Adipose tissue (tissue), 3 donors: ENCODE measurements around the gene WRAP73. TPM values are rescaled to one million over a fixed set of nuclear protein-coding genes. Genes with fewer than 3 reads are reported as not detected.

Source experiments
- H3K27ac ChIP-seq: one replicate; pipeline ENCODE4 v1.5.1; 2013; ENCODE audit warnings: low read depth, low read length
- WGBS, 3 donors: extraction: QIAGEN DNeasy Blood & Tissue Kit; methylation state at CpG; one replicate each; pipeline ENCODE4 v1.1.7; 2013; 5-methylcytosine and 5-hydroxymethylcytosine counted together
- polyA plus RNA-seq, 3 donors: library from polyadenylated mRNA; stranded (reverse); fragments of 200-250 nt; gene quantifications; one replicate each; pipeline ENCODE4 v1.2.3, GENCODE V29; 2013
- donor health status: healthy with polysubstance abuse.
- donor health status: Bipolar disorder and iron deficiency.
- donor health status: healthy.

The WRAP73 gene
- polyA plus RNA-seq, 3 donors: 12.0 to 17.5 (median 17.4) TPM

GRCh38 chr1:3685222-3685621 lies 35.3 kb upstream of the WRAP73 start:
- no peak overlapping the region for H3K27ac ChIP-seq
- WGBS, 3 donors: 84 to 92% (median 87%) methylated on average over 14 of the region's 14 CpGs

- H3K27ac ChIP-seq: no peak overlapping the region
- WGBS, 3 donors: 21 to 36% (median 26%) methylated on average over 26 of the region's 26 CpGs
Observed at GRCh38 chr1:3683992-3684391, 34.1 kb upstream of the WRAP73 start.

- no peak overlapping the region for H3K27ac ChIP-seq
- 91 to 100% (median 100%) methylated on average over 1 of the region's 1 CpG for WGBS, 3 donors
Observed at GRCh38 chr1:3683197-3683596, 33.3 kb upstream of the WRAP73 start.

DNA sequence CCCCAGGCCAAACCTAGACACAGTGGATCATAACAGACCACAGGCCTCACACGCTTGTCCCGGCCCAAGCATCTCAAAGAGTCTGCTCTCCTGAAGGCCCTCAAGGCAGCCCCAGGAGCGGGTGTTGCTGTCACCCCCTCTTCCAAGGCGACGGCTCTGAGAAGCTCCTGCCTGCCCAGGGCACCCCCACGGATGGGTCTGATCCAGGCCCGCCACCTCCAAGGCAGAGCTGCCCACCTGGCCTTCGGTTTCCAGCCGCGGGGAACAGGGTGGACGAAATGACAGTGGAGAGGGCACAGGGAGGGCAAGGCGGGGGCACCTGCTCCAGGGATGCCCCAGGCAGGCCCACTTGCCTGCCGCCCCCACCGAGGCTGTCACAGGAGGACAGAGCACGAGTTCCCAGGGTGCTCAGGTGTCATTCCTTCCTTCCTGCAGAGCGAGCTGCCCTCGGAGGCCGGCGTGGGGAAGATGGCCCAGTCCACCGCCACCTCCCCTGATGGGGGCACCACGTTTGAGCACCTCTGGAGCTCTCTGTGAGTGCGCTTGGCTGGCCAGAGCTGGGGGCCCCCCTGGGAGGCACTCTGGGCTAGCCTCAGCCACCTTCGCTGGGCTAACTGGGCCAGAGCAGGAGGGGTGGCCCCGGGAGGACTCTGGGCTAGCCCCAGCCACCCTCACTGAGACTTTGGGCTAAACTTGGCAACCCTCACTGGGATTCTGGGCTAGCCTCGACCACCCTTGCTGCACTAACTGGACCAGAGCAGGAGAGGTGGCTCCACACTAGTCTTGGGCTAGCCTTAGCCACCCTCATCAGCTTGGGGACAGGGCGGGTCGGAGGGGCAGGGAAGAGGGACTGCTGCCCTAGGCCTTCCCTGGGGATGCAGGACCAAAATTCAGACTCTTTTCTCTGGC lies 32.2 kb upstream of the WRAP73 start:
- H3K27ac ChIP-seq: no peak overlapping the region
- WGBS, 3 donors: 91 to 93% (median 93%) methylated on average over 27 of the region's 27 CpGs

- 90 to 96% (median 92%) methylated on average over 19 of the region's 19 CpGs for WGBS, 3 donors
- no peak overlapping the region for H3K27ac ChIP-seq
Observed at GRCh38 chr1:3681231-3681897, 31.5 kb upstream of the WRAP73 start.

DNA sequence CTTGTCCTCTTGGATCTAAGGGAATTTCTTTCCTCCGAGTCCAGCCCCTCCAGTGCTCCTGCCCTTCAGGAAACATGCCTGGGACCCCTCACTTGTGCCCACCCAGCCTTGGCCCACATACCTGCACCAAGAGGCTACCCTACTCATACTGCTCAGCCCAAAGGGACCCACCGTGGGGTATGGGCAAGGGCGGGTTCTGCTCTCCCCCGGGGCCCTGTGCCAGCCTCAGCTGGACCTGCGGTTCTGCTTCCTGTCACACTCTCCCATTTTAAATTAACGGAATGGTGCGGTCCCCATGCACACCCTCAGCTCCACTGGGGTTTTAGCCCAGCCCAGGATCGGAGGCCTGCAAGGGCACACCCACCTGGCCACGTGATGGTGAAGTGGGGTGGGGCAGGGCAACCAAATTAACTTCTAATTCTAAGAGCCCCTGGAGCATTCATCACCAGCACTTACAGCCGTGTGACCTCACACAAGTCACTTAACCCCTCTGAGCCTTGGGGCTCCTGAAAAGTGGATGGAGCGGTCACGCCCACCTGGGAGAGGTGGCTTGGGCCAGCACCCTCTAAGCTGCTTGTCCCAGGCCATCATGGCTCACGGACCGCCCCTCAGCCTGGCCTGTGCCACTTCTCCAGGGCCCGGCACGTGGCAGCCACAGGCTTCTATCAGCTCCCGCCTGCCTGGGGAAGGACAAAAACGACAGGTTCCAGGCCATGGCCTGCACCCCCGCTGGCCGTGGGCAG lies 30.8 kb upstream of the WRAP73 start:
- H3K27ac ChIP-seq: no peak overlapping the region
- 74 to 80% (median 76%) methylated on average over 20 of the region's 20 CpGs for WGBS, 3 donors

DNA sequence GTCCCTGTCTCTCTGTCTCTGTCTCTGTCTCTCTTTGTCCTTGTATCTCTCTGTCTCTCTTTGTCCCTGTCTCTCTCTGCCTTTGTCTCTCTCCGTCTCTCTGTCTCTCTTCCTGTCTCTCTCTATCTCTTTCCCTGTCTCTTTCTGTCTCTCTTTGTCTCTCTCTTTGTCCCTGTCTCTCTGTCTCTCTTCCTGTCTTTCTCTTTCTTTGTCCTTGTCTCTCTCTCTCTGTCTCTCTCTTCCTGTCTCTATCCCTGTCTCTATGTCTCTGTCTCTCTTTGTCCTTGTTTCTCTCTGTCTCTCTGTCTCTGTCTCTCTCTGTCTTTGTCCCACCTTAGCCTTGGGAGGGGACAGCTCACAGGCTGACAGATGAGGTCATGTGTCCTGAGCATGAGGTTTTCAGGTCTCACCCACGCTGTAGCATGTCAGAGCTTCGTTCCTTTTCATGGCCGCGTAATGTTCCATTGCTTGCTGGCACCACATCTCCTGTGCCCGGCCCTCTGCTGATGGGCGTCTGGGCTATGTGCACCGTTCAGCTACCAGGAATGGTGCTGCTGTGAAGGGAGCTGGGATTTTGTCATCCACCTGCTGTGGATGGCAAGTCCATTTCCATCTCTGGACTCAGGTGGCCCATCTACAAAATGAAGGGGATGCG lies 30.0 kb upstream of the WRAP73 start:
- WGBS, 3 donors: 93 to 98% (median 97%) methylated on average over 9 of the region's 9 CpGs

GRCh38 chr1:3679098-3679555 lies 29.2 kb upstream of the WRAP73 start:
- H3K27ac ChIP-seq: no peak overlapping the region
- WGBS, 3 donors: 41 to 86% (median 63%) methylated on average over 13 to 17 of the region's 18 CpGs

More for the DNA sequence above, 30.0 kb upstream of the WRAP73 start:
- H3K27ac ChIP-seq: no peak overlapping the region

DNA sequence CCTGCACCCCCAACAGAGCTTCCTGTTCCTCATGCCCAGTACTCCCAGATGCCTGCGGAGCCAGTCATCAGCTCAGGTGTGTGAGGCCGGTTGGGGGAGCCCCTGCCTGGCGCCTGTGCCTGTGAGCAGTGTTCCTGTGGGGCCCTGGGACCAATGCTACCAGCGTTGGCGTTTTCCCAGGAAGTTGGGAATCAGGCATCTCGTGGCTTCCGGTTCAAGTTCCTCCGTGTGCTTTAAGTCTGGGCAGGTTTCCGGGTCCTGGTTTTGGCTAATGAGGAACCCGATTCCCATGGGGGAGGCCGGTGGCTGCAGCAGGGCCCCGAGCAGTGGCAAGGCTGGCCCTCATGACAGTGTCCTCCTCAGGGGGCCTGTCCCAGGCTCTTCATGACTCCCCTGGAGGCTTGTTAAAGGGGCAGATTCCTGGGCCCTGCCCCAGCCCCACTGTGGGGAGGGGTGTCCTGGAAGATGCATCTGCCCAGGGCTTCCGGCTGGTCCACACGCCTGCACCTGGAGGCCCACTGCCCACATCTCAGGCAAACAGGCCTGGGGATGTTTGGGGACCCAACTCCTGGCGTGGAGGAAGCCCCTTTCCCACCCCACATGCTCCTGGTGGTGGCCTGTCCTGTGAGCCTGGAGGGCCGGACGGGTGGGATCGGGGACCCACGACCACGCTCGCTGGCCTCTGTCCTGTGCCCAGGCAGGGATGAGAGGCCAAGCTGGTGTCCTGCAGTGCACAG lies 28.6 kb upstream of the WRAP73 start:
- H3K27ac ChIP-seq: no peak overlapping the region
- WGBS, 3 donors: 48 to 80% (median 53%) methylated on average over 21 of the region's 21 CpGs

GRCh38 chr1:3677484-3677883 lies 27.6 kb upstream of the WRAP73 start:
- H3K27ac ChIP-seq: no peak overlapping the region
- WGBS, 3 donors: 37 to 86% (median 46%) methylated on average over 5 of the region's 5 CpGs

DNA sequence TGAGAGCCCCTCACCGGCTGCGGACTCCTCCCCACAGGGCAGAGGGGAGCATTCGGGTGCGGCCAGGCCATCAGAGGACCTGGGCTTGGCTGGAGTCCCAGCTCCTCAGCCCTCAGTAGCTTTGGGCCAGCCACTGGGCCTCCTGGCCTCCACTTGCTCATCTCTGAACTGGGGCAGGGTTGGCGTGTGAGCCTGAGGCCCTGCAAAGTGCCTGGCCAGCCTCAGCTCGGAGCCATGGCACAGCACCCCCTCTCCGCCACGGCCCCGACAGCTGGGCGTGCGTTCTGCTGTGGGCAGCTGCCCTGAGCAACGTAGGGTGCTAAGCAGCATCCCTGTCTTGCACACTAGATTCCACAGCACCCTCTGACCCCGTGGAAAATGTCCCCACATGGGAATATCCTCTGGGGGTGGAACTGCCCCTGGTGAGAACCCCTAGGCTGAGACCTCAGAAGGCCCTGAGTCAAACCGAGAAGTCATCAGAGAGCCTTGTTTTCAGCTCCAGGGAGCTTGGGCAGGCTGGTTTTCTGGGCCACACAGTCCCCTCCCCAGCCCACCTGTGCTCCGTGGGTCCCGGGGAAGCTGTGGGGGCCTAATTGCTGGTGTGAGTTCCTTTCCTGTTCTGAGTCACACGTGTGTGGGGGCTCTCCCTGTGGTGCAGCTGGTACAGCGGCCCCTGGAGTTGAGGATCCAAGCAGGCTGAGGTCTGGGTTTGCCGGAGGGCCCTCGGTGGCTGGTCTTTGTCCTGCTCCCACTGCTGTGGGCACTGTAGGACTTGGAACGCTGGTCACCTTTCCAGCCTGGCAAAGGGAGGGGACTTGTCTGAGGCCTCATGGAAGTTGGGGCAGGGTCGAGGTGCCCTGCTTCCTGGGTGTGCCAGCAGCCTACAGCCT lies 26.9 kb upstream of the WRAP73 start:
- no peak overlapping the region for H3K27ac ChIP-seq
- WGBS, 3 donors: 63 to 84% (median 67%) methylated on average over 19 to 22 of the region's 22 CpGs

- 54 to 84% (median 79%) methylated on average over 11 of the region's 11 CpGs for WGBS, 3 donors
- no peak overlapping the region for H3K27ac ChIP-seq
Observed at GRCh38 chr1:3675436-3675835, 25.5 kb upstream of the WRAP73 start.

DNA sequence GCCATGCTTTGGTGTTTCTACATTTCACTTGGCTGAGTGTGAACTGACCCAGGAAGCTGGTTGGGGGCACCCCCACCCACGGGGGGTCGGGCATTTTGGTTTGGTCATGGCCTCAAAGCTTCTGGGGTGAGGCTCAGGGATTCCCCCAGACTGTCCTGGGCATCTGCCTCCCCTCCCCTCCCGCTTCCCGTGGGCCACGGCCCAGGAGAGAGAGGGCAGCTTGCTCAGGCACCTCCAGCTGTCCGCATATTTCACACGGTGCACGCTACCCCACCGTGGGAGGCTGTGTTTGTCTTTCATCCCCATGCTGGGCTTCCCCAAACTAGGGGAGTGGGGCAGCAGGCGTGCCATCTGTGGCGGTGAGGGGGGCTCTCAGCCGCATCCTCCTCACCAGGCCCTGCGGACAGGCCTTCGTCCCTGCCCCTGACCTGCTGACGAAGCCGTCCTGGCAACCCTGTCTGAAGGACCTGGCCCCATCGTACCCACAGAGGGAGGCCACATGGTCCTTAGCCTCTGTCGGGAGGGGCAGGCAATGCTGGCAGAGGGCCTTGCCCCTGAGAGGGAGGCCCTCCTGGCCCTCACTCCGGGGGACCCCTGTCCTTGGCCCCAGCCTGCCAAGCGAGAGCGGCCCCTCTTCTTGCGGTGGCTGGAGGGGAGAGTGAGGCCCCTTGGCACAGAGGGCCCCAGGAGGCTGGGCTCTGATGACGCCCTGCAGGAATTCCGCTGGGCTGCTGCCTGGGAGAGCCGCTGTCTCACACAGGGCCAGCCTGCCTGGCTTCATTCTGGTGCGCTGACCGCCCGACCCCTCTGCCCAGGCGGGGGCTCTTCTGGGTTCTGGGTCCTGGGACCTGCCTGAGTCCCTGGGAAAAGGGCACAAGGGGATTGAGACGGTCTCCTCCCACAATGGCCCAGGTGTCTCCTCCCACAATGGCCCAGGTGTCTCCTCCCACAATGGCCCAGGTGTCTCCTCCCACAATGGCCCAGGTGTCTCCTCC lies 24.5 kb upstream of the WRAP73 start:
- 39 to 71% (median 63%) methylated on average over 28 to 30 of the region's 30 CpGs for WGBS, 3 donors
- H3K27ac ChIP-seq: no peak overlapping the region

DNA sequence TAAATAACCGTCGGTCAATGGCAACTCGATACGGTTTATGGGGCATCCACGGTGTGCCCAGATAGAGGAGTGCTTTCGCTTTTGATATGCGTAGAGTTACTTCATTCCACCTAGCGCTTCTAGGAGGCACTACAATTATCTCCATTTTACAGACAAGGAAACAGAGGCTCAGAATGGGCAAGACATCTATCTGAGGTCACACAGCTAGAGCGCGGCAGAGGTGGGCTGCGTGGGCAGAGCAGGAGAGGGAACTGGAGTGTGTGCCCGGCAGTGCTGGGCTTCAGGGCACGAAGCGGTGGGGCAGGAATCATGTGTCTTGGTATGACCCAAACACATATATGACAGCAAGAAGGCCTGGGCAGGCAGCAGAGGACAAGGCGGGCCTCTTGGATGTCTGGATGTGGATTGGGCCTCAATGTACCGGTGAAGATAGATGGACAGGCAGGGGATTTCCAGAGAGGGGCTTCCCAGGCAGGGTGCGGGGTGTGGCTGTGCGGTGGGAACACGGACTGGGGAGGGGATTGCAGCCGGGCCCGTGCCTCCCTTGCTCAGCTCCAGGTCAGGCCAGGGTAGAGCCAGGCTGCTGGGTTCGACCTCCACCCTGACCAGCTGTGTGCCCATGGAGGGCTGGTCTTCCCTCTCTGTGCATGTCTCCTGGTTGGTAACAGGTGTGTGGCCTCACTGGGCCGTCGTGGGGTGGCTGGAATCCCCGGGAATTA lies 23.6 kb upstream of the WRAP73 start:
- H3K27ac ChIP-seq: no peak overlapping the region
- WGBS, 3 donors: 77 to 87% (median 85%) methylated on average over 25 of the region's 25 CpGs

- 85 to 88% (median 87%) methylated on average over 17 of the region's 17 CpGs for WGBS, 3 donors
- H3K27ac ChIP-seq: no peak overlapping the region
Observed at GRCh38 chr1:3672971-3673361, 23.1 kb upstream of the WRAP73 start.
